Measurements from ENCODE around the gene ERBB3.

DNA sequence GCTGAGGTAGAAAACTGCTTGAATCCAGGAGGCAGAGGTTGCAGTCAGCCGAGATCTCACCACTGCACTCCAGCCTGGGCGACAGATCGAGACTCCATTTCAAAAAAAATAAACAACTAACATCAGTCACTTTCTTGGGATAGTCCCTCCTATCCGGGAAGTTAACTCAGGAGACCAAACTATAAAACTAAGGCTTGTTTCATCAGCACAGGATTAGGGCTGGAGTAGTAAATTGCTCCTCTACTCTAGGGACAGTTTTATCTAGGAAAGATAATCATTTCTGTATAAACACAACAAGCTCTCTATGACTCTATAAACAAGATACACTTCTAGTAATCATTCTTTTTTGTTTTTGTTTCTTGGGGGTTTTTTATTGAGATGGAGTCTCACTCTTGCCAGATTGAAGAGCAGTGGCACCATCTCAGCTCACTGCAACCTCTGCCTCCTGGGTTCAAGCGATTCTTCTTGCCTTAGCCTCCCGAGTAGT, 26.5 kb upstream of the ERBB3 start:
- TF ChIP-seq, protein P1, sequence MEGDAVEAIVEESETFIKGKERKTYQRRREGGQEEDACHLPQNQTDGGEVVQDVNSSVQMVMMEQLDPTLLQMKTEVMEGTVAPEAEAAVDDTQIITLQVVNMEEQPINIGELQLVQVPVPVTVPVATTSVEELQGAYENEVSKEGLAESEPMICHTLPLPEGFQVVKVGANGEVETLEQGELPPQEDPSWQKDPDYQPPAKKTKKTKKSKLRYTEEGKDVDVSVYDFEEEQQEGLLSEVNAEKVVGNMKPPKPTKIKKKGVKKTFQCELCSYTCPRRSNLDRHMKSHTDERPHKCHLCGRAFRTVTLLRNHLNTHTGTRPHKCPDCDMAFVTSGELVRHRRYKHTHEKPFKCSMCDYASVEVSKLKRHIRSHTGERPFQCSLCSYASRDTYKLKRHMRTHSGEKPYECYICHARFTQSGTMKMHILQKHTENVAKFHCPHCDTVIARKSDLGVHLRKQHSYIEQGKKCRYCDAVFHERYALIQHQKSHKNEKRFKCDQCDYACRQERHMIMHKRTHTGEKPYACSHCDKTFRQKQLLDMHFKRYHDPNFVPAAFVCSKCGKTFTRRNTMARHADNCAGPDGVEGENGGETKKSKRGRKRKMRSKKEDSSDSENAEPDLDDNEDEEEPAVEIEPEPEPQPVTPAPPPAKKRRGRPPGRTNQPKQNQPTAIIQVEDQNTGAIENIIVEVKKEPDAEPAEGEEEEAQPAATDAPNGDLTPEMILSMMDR (IDR thresholded peaks at IDR 0.05) = no peak
- TF ChIP-seq MXI1 (IDR thresholded peaks at IDR 0.05; ENCODE audit: low read depth, low read length) = no peak
- no peak for TF ChIP-seq POLR2AphosphoS5 (IDR thresholded peaks at IDR 0.05; ENCODE audit: low read depth, low read length)
- TF ChIP-seq, protein P2, sequence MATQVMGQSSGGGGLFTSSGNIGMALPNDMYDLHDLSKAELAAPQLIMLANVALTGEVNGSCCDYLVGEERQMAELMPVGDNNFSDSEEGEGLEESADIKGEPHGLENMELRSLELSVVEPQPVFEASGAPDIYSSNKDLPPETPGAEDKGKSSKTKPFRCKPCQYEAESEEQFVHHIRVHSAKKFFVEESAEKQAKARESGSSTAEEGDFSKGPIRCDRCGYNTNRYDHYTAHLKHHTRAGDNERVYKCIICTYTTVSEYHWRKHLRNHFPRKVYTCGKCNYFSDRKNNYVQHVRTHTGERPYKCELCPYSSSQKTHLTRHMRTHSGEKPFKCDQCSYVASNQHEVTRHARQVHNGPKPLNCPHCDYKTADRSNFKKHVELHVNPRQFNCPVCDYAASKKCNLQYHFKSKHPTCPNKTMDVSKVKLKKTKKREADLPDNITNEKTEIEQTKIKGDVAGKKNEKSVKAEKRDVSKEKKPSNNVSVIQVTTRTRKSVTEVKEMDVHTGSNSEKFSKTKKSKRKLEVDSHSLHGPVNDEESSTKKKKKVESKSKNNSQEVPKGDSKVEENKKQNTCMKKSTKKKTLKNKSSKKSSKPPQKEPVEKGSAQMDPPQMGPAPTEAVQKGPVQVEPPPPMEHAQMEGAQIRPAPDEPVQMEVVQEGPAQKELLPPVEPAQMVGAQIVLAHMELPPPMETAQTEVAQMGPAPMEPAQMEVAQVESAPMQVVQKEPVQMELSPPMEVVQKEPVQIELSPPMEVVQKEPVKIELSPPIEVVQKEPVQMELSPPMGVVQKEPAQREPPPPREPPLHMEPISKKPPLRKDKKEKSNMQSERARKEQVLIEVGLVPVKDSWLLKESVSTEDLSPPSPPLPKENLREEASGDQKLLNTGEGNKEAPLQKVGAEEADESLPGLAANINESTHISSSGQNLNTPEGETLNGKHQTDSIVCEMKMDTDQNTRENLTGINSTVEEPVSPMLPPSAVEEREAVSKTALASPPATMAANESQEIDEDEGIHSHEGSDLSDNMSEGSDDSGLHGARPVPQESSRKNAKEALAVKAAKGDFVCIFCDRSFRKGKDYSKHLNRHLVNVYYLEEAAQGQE (IDR thresholded peaks at IDR 0.05; ENCODE audit: low read depth, low read length) = no peak
- TF ChIP-seq EP300 (IDR thresholded peaks at IDR 0.05; ENCODE audit: borderline replicate concordance in 1 of 2, low read depth in 1 of 2, low read length in 1 of 2) = no peak
- TF ChIP-seq, protein P3, sequence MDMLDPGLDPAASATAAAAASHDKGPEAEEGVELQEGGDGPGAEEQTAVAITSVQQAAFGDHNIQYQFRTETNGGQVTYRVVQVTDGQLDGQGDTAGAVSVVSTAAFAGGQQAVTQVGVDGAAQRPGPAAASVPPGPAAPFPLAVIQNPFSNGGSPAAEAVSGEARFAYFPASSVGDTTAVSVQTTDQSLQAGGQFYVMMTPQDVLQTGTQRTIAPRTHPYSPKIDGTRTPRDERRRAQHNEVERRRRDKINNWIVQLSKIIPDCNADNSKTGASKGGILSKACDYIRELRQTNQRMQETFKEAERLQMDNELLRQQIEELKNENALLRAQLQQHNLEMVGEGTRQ (IDR thresholded peaks at IDR 0.05; ENCODE audit: borderline replicate concordance, low read depth, low read length) = no peak

All from SK-N-SH (cell line).